Activated CD8-positive, alpha-beta T cell treated with anti-CD3 and anti-CD28 coated beads for 36 hours (primary cell): ENCODE data around the gene SCN8A. TPM values are rescaled to one million over a fixed set of nuclear protein-coding genes. Genes with fewer than 3 reads are reported as not detected.
A peak's percentile ranks its signal among the peaks of the same experiment; 100 is the strongest.

ENCODE experiments used
- ATAC-seq: fragments of 200-7000 bp; cut with Tn5 transposase; one replicate; pipeline ENCODE4 v1.10.0; 2021; ENCODE audit warnings: mild to moderate bottlenecking, moderate library complexity
- CTCF ChIA-PET: fragments of 350-600 bp; sonication (Branson Sonifier 250); formaldehyde crosslinking; loops from one replicate; lab custom pipeline; 2021; ENCODE audit warnings: antibody characterized with exemption; lab: Charles Lee
- POLR2A ChIA-PET: fragments of 350-600 bp; sonication (Branson Sonifier 250); formaldehyde crosslinking; loops from one replicate; lab custom pipeline; 2021; ENCODE audit warnings: antibody characterized with exemption; lab: Charles Lee
- DNase-seq: peaks from one replicate; pipeline ENCODE4 v3.0.0-alpha.2; 2020
- H3K27ac Mint-ChIP-seq: one replicate; pipeline ENCODE4 v1.8.0; 2021; ENCODE audit warnings: mild to moderate bottlenecking, mixed read lengths
- H3K27me3 Mint-ChIP-seq: one replicate; pipeline ENCODE4 v1.8.0; 2021; ENCODE audit warnings: mixed read lengths
- H3K36me3 Mint-ChIP-seq: one replicate; pipeline ENCODE4 v1.8.0; 2021; ENCODE audit warnings: low read depth, mixed read lengths
- H3K4me1 Mint-ChIP-seq: one replicate; pipeline ENCODE4 v1.8.0; 2021; ENCODE audit warnings: low read depth, mixed read lengths
- H3K4me3 Mint-ChIP-seq: one replicate; pipeline ENCODE4 v1.8.0; 2021; ENCODE audit warnings: mild to moderate bottlenecking, moderate library complexity, mixed read lengths
- H3K9me3 Mint-ChIP-seq: one replicate; pipeline ENCODE4 v1.8.0; 2021; ENCODE audit warnings: mixed read lengths
- intact Hi-C: fragments of 100-400 bp; cut with micrococcal nuclease; formaldehyde crosslinking; loops from one replicate; pipeline ENCODE4 v1.10.0; 2022
- total RNA-seq, 2 experiments: library from RNA; stranded (reverse); gene quantifications; one replicate each; pipeline ENCODE4 v1.2.3, GENCODE V29; 2021
- TF ChIP-seq, protein P1 (sequence below): fragments of 200-600 bp; IDR thresholded peaks from one replicate; pipeline ENCODE4 v1.8.0; 2022; ENCODE audit warnings: antibody characterized with exemption, mild to moderate bottlenecking

SCN8A gene
- total RNA-seq, 2 experiments from 2014 or later: 0.77 to 0.78 TPM

DNA sequence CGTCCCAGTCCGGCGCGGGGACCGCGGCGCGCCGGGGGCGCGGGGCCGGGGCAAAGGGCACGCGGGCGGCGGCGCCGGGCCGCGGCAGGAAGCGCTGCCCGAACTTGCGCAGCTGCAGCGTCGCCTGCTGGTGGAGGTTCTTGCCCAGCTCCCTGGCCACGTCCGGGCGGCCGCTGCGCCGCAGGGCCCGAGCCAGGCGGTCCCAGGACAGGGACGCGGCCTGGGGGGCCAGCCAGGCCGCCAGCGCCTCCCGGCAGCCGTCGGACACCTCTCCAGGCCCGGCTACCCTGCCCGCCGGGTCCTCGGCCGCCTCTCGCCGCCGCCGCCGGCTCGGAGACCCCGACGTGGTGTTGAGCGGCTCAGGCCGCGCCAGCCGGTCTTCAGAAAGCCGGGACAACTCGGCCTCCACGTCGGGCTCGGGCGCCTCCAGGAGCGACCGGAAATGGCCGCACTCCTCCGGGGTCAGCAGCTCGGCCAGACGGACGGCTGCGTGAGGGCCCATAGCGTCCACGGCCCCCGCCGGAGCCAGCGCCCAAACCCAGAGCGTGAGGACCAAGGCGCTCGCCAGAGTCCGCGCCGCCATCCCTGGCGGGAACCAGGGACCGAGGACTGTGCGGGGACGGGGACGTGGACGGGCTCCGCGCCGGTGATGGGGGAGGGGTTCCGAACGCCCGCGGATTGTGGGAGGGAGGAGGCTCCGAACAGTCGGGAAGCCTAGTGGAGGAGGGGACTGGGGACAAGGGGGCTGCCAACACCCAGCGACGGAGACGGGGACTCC, 223.5 kb downstream of the SCN8A start:
- Mint-ChIP-seq H3K4me3 (peak overlapping the region; percentile 64), H3K27me3 (no peaks in the 10 kb centered on the region), H3K9me3 (no peaks in the 10 kb centered on the region), H3K4me1 (peaks cover 9% of the 10 kb centered on the region), H3K36me3 (no peaks in the 10 kb centered on the region), H3K27ac (peak overlapping the region; percentile 61)
- peak; percentile 79 for DNase-seq
- ChIA-PET POLR2A (interaction anchor here (1.6 kb wide), 1 partner anchor 10 kb away, joined by 4 read pairs; no protein-coding TSS in a partner anchor), CTCF (interaction anchor here (0.7 to 3.9 kb wide), 18 partner anchors 10 to 463 kb away, joined by 3 to 31 read pairs (median 4); no protein-coding TSS in a partner anchor)
- intact Hi-C loops: no loop called here
- ATAC-seq: peak; percentile 92
- TF ChIP-seq, protein P1, sequence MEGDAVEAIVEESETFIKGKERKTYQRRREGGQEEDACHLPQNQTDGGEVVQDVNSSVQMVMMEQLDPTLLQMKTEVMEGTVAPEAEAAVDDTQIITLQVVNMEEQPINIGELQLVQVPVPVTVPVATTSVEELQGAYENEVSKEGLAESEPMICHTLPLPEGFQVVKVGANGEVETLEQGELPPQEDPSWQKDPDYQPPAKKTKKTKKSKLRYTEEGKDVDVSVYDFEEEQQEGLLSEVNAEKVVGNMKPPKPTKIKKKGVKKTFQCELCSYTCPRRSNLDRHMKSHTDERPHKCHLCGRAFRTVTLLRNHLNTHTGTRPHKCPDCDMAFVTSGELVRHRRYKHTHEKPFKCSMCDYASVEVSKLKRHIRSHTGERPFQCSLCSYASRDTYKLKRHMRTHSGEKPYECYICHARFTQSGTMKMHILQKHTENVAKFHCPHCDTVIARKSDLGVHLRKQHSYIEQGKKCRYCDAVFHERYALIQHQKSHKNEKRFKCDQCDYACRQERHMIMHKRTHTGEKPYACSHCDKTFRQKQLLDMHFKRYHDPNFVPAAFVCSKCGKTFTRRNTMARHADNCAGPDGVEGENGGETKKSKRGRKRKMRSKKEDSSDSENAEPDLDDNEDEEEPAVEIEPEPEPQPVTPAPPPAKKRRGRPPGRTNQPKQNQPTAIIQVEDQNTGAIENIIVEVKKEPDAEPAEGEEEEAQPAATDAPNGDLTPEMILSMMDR: peak; percentile 71

DNA sequence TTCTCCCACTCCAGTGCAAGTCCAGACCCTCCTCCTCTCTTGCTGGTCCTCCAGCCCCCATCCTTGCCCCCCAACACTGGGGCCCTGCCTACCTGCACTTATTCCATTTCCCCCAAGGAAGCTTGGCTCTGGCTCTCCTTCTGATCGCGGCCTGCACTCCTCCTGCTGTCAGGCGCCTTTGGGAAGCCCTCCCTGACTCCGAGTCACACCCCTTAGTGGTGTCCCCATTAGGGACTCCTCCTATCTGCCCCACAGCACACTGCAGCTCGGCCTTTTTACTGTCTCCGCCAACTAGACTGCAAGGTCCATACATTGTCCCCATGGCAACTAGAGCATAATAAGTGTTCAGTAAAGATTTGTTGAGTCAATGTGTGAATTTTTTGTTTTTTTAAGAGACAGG, 224.5 kb downstream of the SCN8A start:
- no peak overlapping the region for H3K27ac Mint-ChIP-seq
- no peak for DNase-seq
- no peak for ATAC-seq
- intact Hi-C loops: no loop called here
- H3K36me3 Mint-ChIP-seq: no peaks in the 10 kb centered on the region
- H3K4me1 Mint-ChIP-seq: peaks cover 14% of the 10 kb centered on the region
- CTCF ChIA-PET: interaction anchor here (1.2 to 3.9 kb wide), 3 partner anchors 9 to 394 kb away, joined by 3 to 31 read pairs (median 7); no protein-coding TSS in a partner anchor
- POLR2A ChIA-PET: no interaction called here
- TF ChIP-seq, protein P1: no peak
- H3K4me3 Mint-ChIP-seq: peak overlapping the region; percentile 64
- no peaks in the 10 kb centered on the region for H3K27me3 Mint-ChIP-seq
- H3K9me3 Mint-ChIP-seq: no peaks in the 10 kb centered on the region

DNA sequence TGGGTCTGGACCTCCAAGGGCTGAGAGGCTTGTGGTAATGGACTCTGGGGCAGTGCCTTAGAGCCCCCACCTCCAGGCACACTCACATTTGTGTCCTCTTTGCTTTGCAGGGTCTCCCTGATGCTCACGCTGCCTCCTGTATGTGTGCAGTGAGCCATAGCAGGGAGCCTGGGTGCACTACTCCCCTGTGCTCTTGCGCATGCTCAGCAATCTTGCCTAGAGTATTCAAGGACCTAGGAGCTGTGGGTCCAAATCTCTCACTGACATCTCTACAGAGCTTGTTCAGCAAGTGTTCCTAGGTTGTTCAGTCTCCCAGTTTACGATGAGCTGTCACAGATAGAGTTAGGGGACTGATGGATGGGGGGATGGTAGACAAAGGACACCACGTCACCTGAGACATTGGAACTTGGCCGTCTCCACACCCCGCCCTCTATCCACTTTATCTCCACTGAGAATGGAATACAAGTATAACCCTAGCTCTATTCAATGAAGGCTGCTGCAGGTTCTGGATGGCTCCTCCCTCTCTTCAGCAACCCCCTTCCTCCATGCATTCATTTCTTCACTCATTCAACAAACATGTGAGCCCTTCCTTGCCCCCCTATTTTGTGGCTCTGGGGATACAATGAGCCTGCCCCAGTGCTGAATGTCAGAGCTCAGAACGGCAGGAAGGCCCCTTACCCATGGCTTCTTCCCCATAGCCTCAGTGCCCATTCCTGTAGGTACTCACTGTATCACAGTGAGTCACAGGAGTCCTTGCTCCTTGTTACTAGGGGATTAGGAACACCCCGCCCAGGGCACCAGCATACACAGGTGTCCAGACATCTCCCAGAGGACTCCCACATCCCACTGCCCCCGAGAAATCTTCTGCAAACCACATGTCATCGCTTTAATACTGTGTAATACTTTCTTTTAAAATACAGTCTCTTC, 226.3 kb downstream of the SCN8A start:
- no peak for ATAC-seq
- intact Hi-C loops: no loop called here
- Mint-ChIP-seq H3K36me3 (no peaks in the 10 kb centered on the region), H3K4me1 (peaks cover 17% of the 10 kb centered on the region), H3K9me3 (no peaks in the 10 kb centered on the region), H3K27ac (no peak overlapping the region), H3K27me3 (no peaks in the 10 kb centered on the region), H3K4me3 (no peak overlapping the region)
- TF ChIP-seq, protein P1: no peak
- no peak for DNase-seq
- ChIA-PET POLR2A (interaction anchor here (0.6 kb wide), 1 partner anchor 335 kb away, joined by 4 read pairs; no protein-coding TSS in a partner anchor), CTCF (no interaction called here)

DNA sequence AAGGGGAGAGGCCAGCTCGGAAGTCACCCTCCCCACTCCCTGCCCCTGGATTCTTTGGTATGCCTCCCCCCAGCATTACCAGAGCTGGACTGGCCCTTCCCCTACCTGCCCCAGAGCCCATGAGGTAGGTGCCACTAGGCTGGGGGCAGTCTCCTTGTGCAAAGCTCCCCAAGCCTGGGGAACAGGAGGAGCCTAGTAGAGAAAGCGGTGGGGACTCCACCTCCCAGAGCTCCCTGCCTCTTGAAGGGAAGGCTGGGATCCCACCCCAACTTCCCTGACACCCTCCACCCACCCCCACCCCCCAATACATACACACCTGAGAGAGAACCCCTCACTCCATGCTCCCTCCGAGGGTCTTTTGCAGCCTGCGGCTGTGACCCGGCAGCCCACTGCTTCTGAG, 227.1 kb downstream of the SCN8A start:
- ChIA-PET CTCF (interaction anchor here (1.5 to 1.6 kb wide), 2 partner anchors 163 to 286 kb away, joined by 3 read pairs; no protein-coding TSS in a partner anchor), POLR2A (interaction anchor here (0.6 kb wide), 1 partner anchor 151 kb away, joined by 3 read pairs; no protein-coding TSS in a partner anchor)
- Mint-ChIP-seq H3K27me3 (no peaks in the 10 kb centered on the region), H3K4me1 (peaks cover 20% of the 10 kb centered on the region), H3K27ac (no peak overlapping the region), H3K9me3 (no peaks in the 10 kb centered on the region), H3K4me3 (no peak overlapping the region), H3K36me3 (no peaks in the 10 kb centered on the region)
- no peak for DNase-seq
- ATAC-seq: no peak
- intact Hi-C loops: no loop called here
- TF ChIP-seq, protein P1: no peak
